BLaER1 treated with 17β-estradiol and CSF1 and Interleukin-3, amounts not matched to agents 10 nM and 100 nM (cell line): ENCODE data around the gene C1orf87.
"Not testable (repeated sequence)": the region's sequence is repeated elsewhere in the genome, so short reads cannot be mapped to it uniquely, and the experiment has no call there.

Experiments
- H3K27ac ChIP-seq, 11 experiments: shearing (Covaris generic); formaldehyde crosslinking; 2 replicates each; pipeline ENCODE4 v1.8.1; 2022
- H3K27me3 ChIP-seq, 11 experiments: shearing (Covaris generic); formaldehyde crosslinking; 2 replicates each; pipeline ENCODE4 v1.8.1; 2022
- H3K36me3 ChIP-seq, 11 experiments: shearing (Covaris generic); formaldehyde crosslinking; 2 replicates each; pipeline ENCODE4 v1.8.1; 2022
- H3K4me1 ChIP-seq, 10 experiments: shearing (Covaris generic); formaldehyde crosslinking; 2 replicates each; pipeline ENCODE4 v1.8.1; 2022
- H3K4me2 ChIP-seq, 11 experiments: shearing (Covaris generic); formaldehyde crosslinking; 2 replicates each; pipeline ENCODE4 v1.8.1; 2022
- H3K4me3 ChIP-seq, 10 experiments: shearing (Covaris generic); formaldehyde crosslinking; 2 replicates each; pipeline ENCODE4 v1.8.1; 2022
- H3K9ac ChIP-seq, 11 experiments: shearing (Covaris generic); formaldehyde crosslinking; 2 replicates each; pipeline ENCODE4 v1.8.1; 2022
- H3K9me3 ChIP-seq, 11 experiments: shearing (Covaris generic); formaldehyde crosslinking; replicated peaks in 1 of 11; 2 replicates each; pipeline ENCODE4 v1.8.1; 2022
- H4K20me1 ChIP-seq, 11 experiments: shearing (Covaris generic); formaldehyde crosslinking; 2 replicates each; pipeline ENCODE4 v1.8.1; 2022
- Cebpa-rat ChIP-seq, 11 experiments: shearing (Covaris generic); IDR thresholded peaks; 2 replicates each; pipeline ENCODE4 v1.8.1; 2022

Gene C1orf87

DNA sequence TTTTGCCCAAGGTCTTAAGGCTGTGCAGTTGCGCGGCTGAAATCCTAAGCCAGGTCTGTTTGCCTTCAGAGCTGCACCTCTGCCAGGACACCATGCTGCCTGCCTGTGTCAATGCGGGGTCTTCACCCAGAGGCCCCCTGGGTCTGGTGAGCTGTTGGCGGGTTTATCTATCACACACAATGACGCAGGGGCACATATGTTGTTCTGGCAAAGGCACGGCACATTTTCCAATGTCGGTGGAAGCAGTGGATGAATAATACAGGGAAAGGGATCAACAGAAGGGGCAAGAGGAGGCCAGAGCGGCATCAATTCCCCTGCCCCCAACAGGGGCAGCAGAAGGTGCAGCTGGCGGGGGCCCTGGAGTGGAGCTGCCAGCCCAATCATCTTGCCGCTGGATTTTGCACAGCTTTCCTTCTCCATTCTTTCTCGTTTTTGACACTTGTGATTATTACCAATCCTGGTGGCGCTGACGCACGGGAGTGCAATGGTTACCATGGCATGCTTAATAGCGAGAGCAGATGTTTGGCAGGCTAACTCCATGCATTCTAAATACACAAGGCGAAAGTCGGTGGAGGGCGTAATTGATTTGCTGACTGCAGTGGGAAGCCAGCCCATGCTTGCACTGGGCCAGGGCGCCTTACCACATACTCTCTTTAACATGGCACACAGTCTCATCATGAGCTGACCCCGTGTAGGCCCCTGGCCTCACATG, 101.2 kb downstream of the C1orf87 start:
- Histone ChIP-seq H3K36me3 (no peaks in the 10 kb centered on the region), H3K4me2 (no peak overlapping the region), H3K4me1 (peaks cover 0 to 5% (median 1%) of the 10 kb centered on the region in 10 experiments; a peak in 6 of 20 replicates), H4K20me1 (no peaks in the 10 kb centered on the region), H3K4me3 (no peak overlapping the region), H3K9me3 (no peaks in the 10 kb centered on the region), H3K27ac (no peak overlapping the region), H3K27me3 (no peaks in the 10 kb centered on the region), H3K9ac (no peak overlapping the region)
- no peak for TF ChIP-seq Cebpa-rat (IDR thresholded peaks at IDR 0.05)

DNA sequence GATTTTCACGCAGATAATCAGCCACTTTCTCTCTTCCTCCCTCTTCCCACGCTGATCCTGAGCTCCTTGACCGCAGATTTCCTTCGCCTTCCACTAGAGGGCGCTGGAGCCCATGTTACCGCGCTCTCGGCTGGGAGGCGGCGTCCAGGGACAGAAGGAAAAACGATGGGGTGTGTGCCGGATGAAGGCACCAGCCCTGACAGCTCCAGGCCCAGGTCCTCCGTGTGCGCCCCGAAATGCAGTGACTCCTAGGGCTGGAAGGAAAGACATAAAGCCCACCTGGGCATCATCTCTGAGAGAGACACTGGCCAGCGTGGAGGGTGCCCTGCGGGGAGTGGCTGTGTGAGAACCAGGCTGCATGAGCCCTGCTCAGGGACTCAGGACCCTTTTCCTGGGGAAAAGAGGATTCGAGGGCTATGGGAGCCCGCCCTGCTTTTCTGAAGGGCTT, 102.1 kb downstream of the C1orf87 start:
- Histone ChIP-seq H3K27ac (no peak overlapping the region), H3K9me3 (no peaks in the 10 kb centered on the region), H3K36me3 (no peaks in the 10 kb centered on the region), H3K4me2 (peak overlapping the region in 2 of 11 experiments; percentile 6 to 22; a peak in 1 of 22 replicates), H3K27me3 (no peaks in the 10 kb centered on the region), H3K4me1 (peaks cover 0 to 10% (median 3%) of the 10 kb centered on the region in 10 experiments; a peak in 6 of 20 replicates), H3K9ac (no peak overlapping the region), H4K20me1 (no peaks in the 10 kb centered on the region), H3K4me3 (no peak overlapping the region)
- no peak for TF ChIP-seq Cebpa-rat (IDR thresholded peaks at IDR 0.05)

DNA sequence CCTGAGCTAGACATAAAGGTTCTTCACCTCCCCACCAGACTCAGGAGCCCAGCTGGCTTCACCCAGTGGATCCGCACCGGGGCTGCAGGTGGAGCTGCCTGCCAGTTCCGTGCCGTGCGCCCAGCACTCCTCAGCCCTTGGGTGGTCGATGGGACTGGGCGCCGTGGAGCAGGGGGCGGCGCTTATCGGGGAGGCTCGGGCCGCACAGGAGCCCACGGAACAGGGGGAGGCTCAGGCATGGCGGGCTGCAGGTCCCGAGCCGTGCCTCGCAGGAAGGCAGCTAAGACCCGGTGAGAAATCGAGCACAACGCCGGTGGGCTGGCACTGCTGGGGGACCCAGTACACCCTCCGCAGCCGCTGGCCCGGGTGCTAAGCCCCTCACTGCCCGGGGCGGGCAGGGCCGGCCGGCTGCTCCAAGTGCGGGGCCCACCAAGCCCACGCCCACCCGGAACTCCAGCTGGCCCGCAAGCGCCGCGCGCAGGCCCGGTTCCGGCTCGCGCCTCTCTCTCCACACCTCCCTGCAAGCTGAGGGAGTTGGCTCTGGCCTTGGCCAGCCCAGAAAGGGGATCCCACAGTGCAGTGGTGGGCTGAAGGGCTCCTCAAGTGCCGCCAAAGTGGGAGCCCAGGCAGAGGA, 103.9 kb downstream of the C1orf87 start:
- H3K36me3 ChIP-seq, H3K9ac ChIP-seq, H3K4me2 ChIP-seq, H3K4me3 ChIP-seq, H3K27me3 ChIP-seq, H4K20me1 ChIP-seq, H3K27ac ChIP-seq, H3K9me3 ChIP-seq: not testable (repeated sequence)
- peaks cover 0 to 10% (median 3%) of the 10 kb centered on the region in 10 experiments; a peak in 6 of 20 replicates for H3K4me1 ChIP-seq

- H3K27ac ChIP-seq, H3K4me2 ChIP-seq, H3K36me3 ChIP-seq, H4K20me1 ChIP-seq, H3K4me3 ChIP-seq, H3K27me3 ChIP-seq, H3K9me3 ChIP-seq, H3K9ac ChIP-seq: not testable (repeated sequence)
- peaks cover 0 to 10% (median 3%) of the 10 kb centered on the region in 10 experiments; a peak in 6 of 20 replicates for H3K4me1 ChIP-seq
Observed at GRCh38 chr1:59968746-59969145, 104.8 kb downstream of the C1orf87 start.

DNA sequence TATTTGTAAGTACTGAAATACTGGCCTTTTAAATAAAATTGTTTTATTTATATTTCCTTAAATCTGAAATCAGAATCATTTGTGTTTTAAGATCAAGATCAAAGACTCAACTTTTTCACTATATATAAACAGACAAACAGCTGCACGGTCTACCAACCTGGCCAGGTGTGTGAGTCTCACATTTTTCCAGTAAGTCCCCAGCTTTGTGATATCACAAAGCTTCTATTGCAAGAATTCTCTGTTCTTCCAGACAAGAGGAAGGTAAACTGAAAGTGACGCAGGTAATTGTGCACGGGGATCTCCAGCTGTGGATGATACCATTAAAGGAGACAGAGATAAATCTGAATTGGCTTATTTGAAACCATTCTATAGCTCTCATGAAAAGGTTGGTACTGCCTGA, 105.8 kb downstream of the C1orf87 start:
- Histone ChIP-seq H3K27me3 (no peaks in the 10 kb centered on the region), H4K20me1 (no peaks in the 10 kb centered on the region), H3K4me3 (no peak overlapping the region), H3K27ac (no peak overlapping the region), H3K4me2 (no peak overlapping the region), H3K9ac (no peak overlapping the region), H3K9me3 (no peaks in the 10 kb centered on the region), H3K36me3 (no peaks in the 10 kb centered on the region), H3K4me1 (peaks cover 0 to 10% (median 3%) of the 10 kb centered on the region in 10 experiments; a peak in 6 of 20 replicates)
- no peak for TF ChIP-seq Cebpa-rat (IDR thresholded peaks at IDR 0.05)

GRCh38 chr1:59967141-59967697, 106.4 kb downstream of the C1orf87 start:
- H3K4me3 ChIP-seq = no peak overlapping the region
- no peak overlapping the region for H3K27ac ChIP-seq
- no peaks in the 10 kb centered on the region for H3K27me3 ChIP-seq
- no peak overlapping the region for H3K9ac ChIP-seq
- H4K20me1 ChIP-seq = no peaks in the 10 kb centered on the region
- no peak for TF ChIP-seq Cebpa-rat (IDR thresholded peaks at IDR 0.05)
- peak overlapping the region in 5 of 11 experiments; percentile 3 to 20 (median 10); a peak in 5 of 22 replicates for H3K4me2 ChIP-seq
- H3K36me3 ChIP-seq = no peaks in the 10 kb centered on the region
- no peaks in the 10 kb centered on the region for H3K9me3 ChIP-seq
- peaks cover 0 to 10% (median 3%) of the 10 kb centered on the region in 10 experiments; a peak in 6 of 20 replicates for H3K4me1 ChIP-seq

GRCh38 chr1:59952065-59952464, 121.5 kb downstream of the C1orf87 start:
- no peaks in the 10 kb centered on the region for H3K9me3 ChIP-seq
- TF ChIP-seq Cebpa-rat (IDR thresholded peaks at IDR 0.05) = no peak
- no peak overlapping the region for H3K9ac ChIP-seq
- H3K4me3 ChIP-seq = no peak overlapping the region
- no peaks in the 10 kb centered on the region for H3K27me3 ChIP-seq
- H3K4me1 ChIP-seq = peaks cover 0 to 8% (median 0%) of the 10 kb centered on the region in 10 experiments; a peak in 4 of 20 replicates
- H3K27ac ChIP-seq = no peak overlapping the region
- no peak overlapping the region for H3K4me2 ChIP-seq
- H4K20me1 ChIP-seq = no peaks in the 10 kb centered on the region
- no peaks in the 10 kb centered on the region for H3K36me3 ChIP-seq

DNA sequence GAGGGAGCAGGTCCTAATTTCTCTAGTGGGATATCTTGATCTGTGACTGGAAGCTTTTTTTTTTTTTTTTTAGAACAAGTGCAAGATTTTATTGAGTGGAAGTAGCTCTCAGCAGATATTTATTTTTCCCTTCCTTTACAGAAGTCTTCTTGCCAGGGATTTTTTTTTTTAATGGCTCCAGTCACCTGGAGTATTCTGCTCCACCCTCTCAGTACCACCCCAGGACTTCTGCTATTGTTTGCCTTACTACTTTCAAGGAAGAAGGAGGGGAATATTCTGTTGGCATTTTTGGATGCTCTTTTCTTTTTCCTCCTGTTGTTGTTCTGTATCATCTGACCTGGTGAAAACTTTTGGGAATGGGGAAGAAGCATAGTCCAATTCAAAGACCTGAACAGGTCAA, 123.9 kb downstream of the C1orf87 start:
- Histone ChIP-seq H3K9me3 (no peaks in the 10 kb centered on the region), H3K9ac (no peak overlapping the region), H3K27ac (no peak overlapping the region), H3K4me3 (no peak overlapping the region), H3K4me2 (no peak overlapping the region), H3K4me1 (peaks cover 0 to 7% (median 0%) of the 10 kb centered on the region in 10 experiments; a peak in 2 of 20 replicates), H3K27me3 (no peaks in the 10 kb centered on the region), H4K20me1 (no peaks in the 10 kb centered on the region), H3K36me3 (no peaks in the 10 kb centered on the region)
- TF ChIP-seq Cebpa-rat (IDR thresholded peaks at IDR 0.05) = no peak

DNA sequence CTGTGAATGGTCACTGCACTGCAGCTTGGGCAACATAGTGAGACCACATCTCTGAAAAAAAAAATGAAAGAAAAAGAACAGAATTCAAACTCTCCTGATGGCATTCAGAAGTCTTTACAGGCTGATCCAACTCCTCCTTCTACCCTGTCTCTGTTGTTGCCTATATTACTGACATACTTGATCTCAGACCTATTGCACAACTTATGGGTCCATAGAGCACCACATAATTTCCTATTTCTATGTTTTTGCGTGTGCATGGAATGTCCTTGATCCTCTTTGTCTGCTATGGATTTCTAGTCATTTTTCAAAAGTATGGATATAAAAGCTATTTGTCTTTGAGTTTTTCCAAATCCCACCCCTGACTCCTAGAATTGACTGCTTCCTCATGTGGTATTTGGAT, 124.6 kb downstream of the C1orf87 start:
- Histone ChIP-seq H3K27me3 (no peaks in the 10 kb centered on the region), H3K9me3 (no peaks in the 10 kb centered on the region), H3K36me3 (no peaks in the 10 kb centered on the region), H3K9ac (no peak overlapping the region), H3K27ac (no peak overlapping the region), H3K4me2 (no peak overlapping the region), H3K4me1 (peaks cover 0 to 5% (median 0%) of the 10 kb centered on the region in 10 experiments; a peak in 2 of 20 replicates), H4K20me1 (no peaks in the 10 kb centered on the region), H3K4me3 (no peak overlapping the region)
- TF ChIP-seq Cebpa-rat (IDR thresholded peaks at IDR 0.05) = 0 out of 22 replicates have a peak, but pooled peaks of 1 of the 11 experiments have one; percentile 19
